Activated naive CD4-positive, alpha-beta T cell treated with anti-CD3 and anti-CD28 coated beads for 36 hours (primary cell): ENCODE data around the gene RGMB. TPM values are rescaled to one million over a fixed set of nuclear protein-coding genes. Genes with fewer than 3 reads are reported as not detected.
"Not testable (repeated sequence)": the region's sequence is repeated elsewhere in the genome, so short reads cannot be mapped to it uniquely, and the experiment has no call there.

Source experiments
- CTCF ChIA-PET: fragments of 350-600 bp; sonication (Branson Sonifier 250); formaldehyde crosslinking; loops from one replicate; lab custom pipeline; 2021; ENCODE audit warnings: antibody characterized with exemption; lab: Charles Lee
- DNase-seq: peaks from one replicate; pipeline ENCODE4 v3.0.0-alpha.2; 2020
- H3K27ac Mint-ChIP-seq: one replicate; pipeline ENCODE4 v1.8.0; 2021; ENCODE audit warnings: mild to moderate bottlenecking, mixed read lengths
- H3K27me3 Mint-ChIP-seq: one replicate; pipeline ENCODE4 v1.8.0; 2021; ENCODE audit warnings: low read depth, mixed read lengths
- H3K36me3 Mint-ChIP-seq: one replicate; pipeline ENCODE4 v1.8.0; 2021; ENCODE audit warnings: low read depth, mixed read lengths
- H3K4me1 Mint-ChIP-seq: one replicate; pipeline ENCODE4 v1.8.0; 2021; ENCODE audit warnings: low read depth, mixed read lengths
- H3K4me3 Mint-ChIP-seq: one replicate; pipeline ENCODE4 v1.8.0; 2021; ENCODE audit warnings: mild to moderate bottlenecking, moderate library complexity, mixed read lengths
- H3K9me3 Mint-ChIP-seq: one replicate; pipeline ENCODE4 v1.8.0; 2021; ENCODE audit warnings: mixed read lengths
- intact Hi-C: fragments of 100-400 bp; cut with micrococcal nuclease; formaldehyde crosslinking; loops from one replicate; pipeline ENCODE4 v1.15.1; 2023
- total RNA-seq, 2 experiments: library from RNA; stranded (reverse); gene quantifications; one replicate each; pipeline ENCODE4 v1.2.3, GENCODE V29; 2021

Gene RGMB, protein sequence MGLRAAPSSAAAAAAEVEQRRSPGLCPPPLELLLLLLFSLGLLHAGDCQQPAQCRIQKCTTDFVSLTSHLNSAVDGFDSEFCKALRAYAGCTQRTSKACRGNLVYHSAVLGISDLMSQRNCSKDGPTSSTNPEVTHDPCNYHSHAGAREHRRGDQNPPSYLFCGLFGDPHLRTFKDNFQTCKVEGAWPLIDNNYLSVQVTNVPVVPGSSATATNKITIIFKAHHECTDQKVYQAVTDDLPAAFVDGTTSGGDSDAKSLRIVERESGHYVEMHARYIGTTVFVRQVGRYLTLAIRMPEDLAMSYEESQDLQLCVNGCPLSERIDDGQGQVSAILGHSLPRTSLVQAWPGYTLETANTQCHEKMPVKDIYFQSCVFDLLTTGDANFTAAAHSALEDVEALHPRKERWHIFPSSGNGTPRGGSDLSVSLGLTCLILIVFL
- 1 to 10 TPM; 5.0 to 5.9 TPM for total RNA-seq

- CTCF ChIA-PET = no interaction called here
- Mint-ChIP-seq H3K4me1 (peaks cover 36% of the 10 kb centered on the region), H3K36me3 (peaks cover 3% of the 10 kb centered on the region), H3K27me3 (peaks cover 10% of the 10 kb centered on the region), H3K27ac (peak within 1 kb of the TSS; percentile 77), H3K4me3 (peak within 1 kb of the TSS; percentile 99), H3K9me3 (no peaks in the 10 kb centered on the region)
- intact Hi-C loops = loop anchor here (1.0 to 5.0 kb wide), 6 partner anchors 156 to 1956 kb away; partner anchors contain the start of genes CHD1 and RIOK2
- DNase-seq = peak; percentile 96
Measured at GRCh38 chr5:98773464-98774191, at the start of gene RGMB. TSS of gene RGMB (plus strand) at chr5:98773663. CDS start at chr5:98774071, 408 bp downstream.

DNA sequence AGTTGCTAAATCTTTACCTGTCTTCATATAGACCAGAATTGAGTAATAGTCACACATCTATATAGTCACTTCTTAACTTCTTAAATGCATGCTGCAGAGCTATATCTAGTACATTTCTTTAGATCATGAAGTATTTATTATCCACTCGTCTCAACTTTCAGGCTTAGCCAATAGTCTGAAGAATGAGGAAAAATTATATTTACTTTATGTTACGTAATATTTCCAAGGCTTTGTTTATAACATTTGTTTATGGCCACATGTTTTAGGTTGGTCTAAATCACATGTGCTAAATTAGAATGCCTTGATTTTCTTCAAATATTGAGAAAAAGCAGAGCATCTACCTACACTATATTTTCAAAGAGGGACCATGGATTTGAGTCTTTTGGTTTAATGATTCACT, 47.2 kb upstream of the RGMB start:
- CTCF ChIA-PET = no interaction called here
- Mint-ChIP-seq H3K27ac (no peak overlapping the region), H3K4me3 (no peak overlapping the region), H3K4me1 (no peaks in the 10 kb centered on the region), H3K9me3 (no peaks in the 10 kb centered on the region), H3K27me3 (peaks cover 11% of the 10 kb centered on the region), H3K36me3 (no peaks in the 10 kb centered on the region)
- no peak for DNase-seq
- intact Hi-C loops = no loop called here

GRCh38 chr5:98727686-98728085, 45.8 kb upstream of the RGMB start:
- no peaks in the 10 kb centered on the region for H3K9me3 Mint-ChIP-seq
- CTCF ChIA-PET = no interaction called here
- no peak for DNase-seq
- H3K27me3 Mint-ChIP-seq = peaks cover 12% of the 10 kb centered on the region
- intact Hi-C loops = no loop called here
- no peaks in the 10 kb centered on the region for H3K4me1 Mint-ChIP-seq
- no peak overlapping the region for H3K27ac Mint-ChIP-seq
- no peaks in the 10 kb centered on the region for H3K36me3 Mint-ChIP-seq
- no peak overlapping the region for H3K4me3 Mint-ChIP-seq

DNA sequence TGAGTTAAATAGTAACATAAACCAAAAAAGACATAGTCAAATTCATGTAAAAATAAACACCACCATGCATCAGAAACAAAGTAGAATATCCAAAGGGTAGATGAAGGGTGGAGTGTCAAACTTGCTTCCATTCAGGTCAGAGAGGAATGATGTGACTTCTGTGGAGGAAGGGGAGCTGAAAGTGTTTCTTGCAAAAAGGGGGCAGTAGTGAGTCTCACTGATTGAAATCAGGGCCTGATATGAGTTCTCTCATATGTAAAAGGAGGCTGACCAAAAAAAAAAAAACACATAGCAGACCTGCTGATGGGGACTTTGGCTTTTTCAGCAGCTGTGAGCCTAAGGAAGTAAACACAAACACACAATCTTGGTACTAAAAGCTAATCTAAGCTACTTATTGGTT, 38.8 kb upstream of the RGMB start:
- H3K27me3 Mint-ChIP-seq = peaks cover 12% of the 10 kb centered on the region
- DNase-seq = no peak
- no peaks in the 10 kb centered on the region for H3K4me1 Mint-ChIP-seq
- H3K4me3 Mint-ChIP-seq = no peak overlapping the region
- H3K9me3 Mint-ChIP-seq = peaks cover 6% of the 10 kb centered on the region
- intact Hi-C loops = no loop called here
- no peaks in the 10 kb centered on the region for H3K36me3 Mint-ChIP-seq
- no peak overlapping the region for H3K27ac Mint-ChIP-seq
- CTCF ChIA-PET = interaction anchor here (0.6 to 1.2 kb wide), 3 partner anchors 34 to 1233 kb away, joined by 3 read pairs; no protein-coding TSS in a partner anchor

DNA sequence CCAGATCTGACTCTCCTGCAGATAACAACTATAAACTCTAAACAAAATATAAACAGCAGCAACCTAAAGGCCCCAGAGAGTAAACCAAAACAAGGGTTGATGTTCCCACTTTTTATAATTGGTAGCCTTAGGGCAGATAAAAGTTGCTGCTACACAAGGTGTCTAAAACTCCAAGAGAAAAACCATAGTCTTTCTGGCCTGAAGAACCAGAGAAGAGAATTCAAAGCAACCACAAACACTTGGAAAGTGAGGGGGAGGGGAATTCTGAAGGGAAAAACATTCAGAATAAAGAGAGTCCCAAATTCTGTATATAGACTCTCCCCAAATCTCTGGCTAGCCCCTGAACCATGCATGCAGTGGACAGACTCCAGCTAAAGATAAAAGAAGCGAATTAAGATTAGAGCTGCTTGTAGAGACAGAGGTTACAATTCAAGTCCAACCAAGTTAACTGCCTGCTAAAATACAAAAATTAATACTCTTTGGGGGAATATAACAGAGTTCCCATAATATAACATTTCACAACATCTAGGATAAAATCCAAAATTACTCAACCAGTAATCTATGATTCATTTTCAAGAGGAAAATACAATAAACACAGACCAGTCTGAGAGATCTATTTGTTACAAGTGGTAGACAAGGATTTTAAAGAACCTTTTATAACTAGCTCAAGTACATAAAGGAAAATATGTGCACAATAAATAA, 37.5 kb upstream of the RGMB start:
- Mint-ChIP-seq H3K36me3 (no peaks in the 10 kb centered on the region), H3K27ac (no peak overlapping the region), H3K4me1 (no peaks in the 10 kb centered on the region), H3K27me3 (peaks cover 12% of the 10 kb centered on the region), H3K4me3 (no peak overlapping the region), H3K9me3 (peaks cover 6% of the 10 kb centered on the region)
- intact Hi-C loops = no loop called here
- no peak for DNase-seq
- CTCF ChIA-PET = interaction anchor here (0.7 kb wide), 1 partner anchor 105 kb away, joined by 3 read pairs; no protein-coding TSS in a partner anchor

DNA sequence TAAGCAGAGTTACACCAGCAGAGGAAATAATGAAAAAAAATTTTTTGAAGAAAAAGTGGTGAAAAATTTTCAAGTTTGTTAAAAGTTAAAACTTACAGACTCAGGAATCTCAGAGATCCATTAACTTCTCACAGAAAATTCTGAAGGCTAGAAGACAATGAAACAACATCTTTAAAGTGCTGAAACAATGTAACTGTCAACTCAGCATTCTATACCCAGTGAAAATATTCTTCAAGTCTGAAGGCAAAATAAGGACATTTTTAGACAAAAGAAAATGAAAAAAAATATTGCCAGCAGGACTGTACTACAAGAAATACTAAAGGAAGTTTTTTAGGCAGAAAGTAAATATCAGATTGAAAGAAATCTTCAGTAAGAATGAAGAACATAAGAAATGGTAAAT, 36.7 kb upstream of the RGMB start:
- Mint-ChIP-seq H3K9me3 (peaks cover 6% of the 10 kb centered on the region), H3K4me3 (no peak overlapping the region), H3K27ac (no peak overlapping the region), H3K36me3 (no peaks in the 10 kb centered on the region), H3K4me1 (no peaks in the 10 kb centered on the region), H3K27me3 (peaks cover 12% of the 10 kb centered on the region)
- CTCF ChIA-PET = no interaction called here
- intact Hi-C loops = no loop called here
- no peak for DNase-seq

- H3K4me1 Mint-ChIP-seq, H3K27ac Mint-ChIP-seq, H3K4me3 Mint-ChIP-seq, H3K36me3 Mint-ChIP-seq, H3K9me3 Mint-ChIP-seq, DNase-seq, intact Hi-C loops: not testable (repeated sequence)
- CTCF ChIA-PET = interaction anchor here (0.9 kb wide), 1 partner anchor 32 kb away, joined by 3 read pairs; no protein-coding TSS in a partner anchor
- peaks cover 14% of the 10 kb centered on the region for H3K27me3 Mint-ChIP-seq
Measured at GRCh38 chr5:98737441-98737840, 36.0 kb upstream of the RGMB start.

GRCh38 chr5:98738481-98739149, 34.8 kb upstream of the RGMB start:
- CTCF ChIA-PET, H3K4me1 Mint-ChIP-seq, H3K4me3 Mint-ChIP-seq, H3K27ac Mint-ChIP-seq, intact Hi-C loops, DNase-seq, H3K27me3 Mint-ChIP-seq, H3K9me3 Mint-ChIP-seq, H3K36me3 Mint-ChIP-seq: not testable (repeated sequence)

DNA sequence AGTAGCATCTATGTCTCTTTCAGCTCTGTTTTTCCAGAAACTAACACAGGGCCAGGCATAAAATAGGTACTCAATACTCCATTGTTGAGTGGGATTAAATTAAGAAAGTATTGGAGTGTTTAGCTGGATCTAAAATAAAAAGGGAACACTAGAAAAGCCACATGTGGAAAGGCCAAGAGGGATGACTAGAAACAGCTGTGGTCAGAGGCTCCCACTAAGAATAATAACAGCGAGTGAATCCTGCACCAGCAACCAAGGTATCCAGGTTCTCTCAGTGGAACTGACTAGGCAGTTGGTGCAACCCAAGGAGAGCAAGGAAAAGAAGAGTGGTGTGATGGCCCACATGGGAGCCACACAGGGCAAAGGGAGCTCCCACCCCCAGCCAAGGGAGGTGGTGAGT, 31.5 kb upstream of the RGMB start:
- Mint-ChIP-seq H3K27ac (no peak overlapping the region), H3K9me3 (peaks cover 7% of the 10 kb centered on the region), H3K36me3 (peaks cover 1% of the 10 kb centered on the region), H3K4me1 (no peaks in the 10 kb centered on the region), H3K4me3 (no peak overlapping the region), H3K27me3 (peaks cover 13% of the 10 kb centered on the region)
- CTCF ChIA-PET = interaction anchor here (0.7 to 1.6 kb wide), 3 partner anchors 27 to 1341 kb away, joined by 3 to 5 read pairs (median 5); no protein-coding TSS in a partner anchor
- no peak for DNase-seq
- intact Hi-C loops = no loop called here

- H3K27ac Mint-ChIP-seq = no peak overlapping the region
Measured at GRCh38 chr5:98742396-98743073, 30.9 kb upstream of the RGMB start.

GRCh38 chr5:98748259-98748658, 25.2 kb upstream of the RGMB start:
- H3K36me3 Mint-ChIP-seq = not testable (repeated sequence)

More at GRCh38 chr5:98742396-98743073, 30.9 kb upstream of the RGMB start:
- H3K9me3 Mint-ChIP-seq = peaks cover 7% of the 10 kb centered on the region
- no peaks in the 10 kb centered on the region for H3K4me1 Mint-ChIP-seq
- no peak overlapping the region for H3K4me3 Mint-ChIP-seq
- intact Hi-C loops = no loop called here
- CTCF ChIA-PET = interaction anchor here (1.6 kb wide), 1 partner anchor 26 kb away, joined by 5 read pairs; no protein-coding TSS in a partner anchor
- peaks cover 1% of the 10 kb centered on the region for H3K36me3 Mint-ChIP-seq
- no peak for DNase-seq
- peaks cover 12% of the 10 kb centered on the region for H3K27me3 Mint-ChIP-seq

More at GRCh38 chr5:98748259-98748658, 25.2 kb upstream of the RGMB start:
- intact Hi-C loops, H3K27me3 Mint-ChIP-seq, CTCF ChIA-PET, DNase-seq, H3K4me3 Mint-ChIP-seq, H3K9me3 Mint-ChIP-seq, H3K4me1 Mint-ChIP-seq, H3K27ac Mint-ChIP-seq: not testable (repeated sequence)
